Hippocampal formation (tissue), 2 donors: ENCODE measurements around the gene RAB31.
"Not testable (repeated sequence)": the region's sequence is repeated elsewhere in the genome, so short reads cannot be mapped to it uniquely, and the experiment has no call there.

Experiments
- DNase-seq, 2 donors: peaks; one replicate each; lab custom pipeline; 2025; lab: John Stamatoyannopoulos, UW

Gene RAB31

GRCh38 chr18:9839211-9839610, 131.1 kb downstream of the RAB31 start:
- no peak for DNase-seq

- no peak for DNase-seq
Observed at GRCh38 chr18:9839853-9840252, 131.8 kb downstream of the RAB31 start.

- DNase-seq: no peak
Observed at GRCh38 chr18:9841752-9842151, 133.7 kb downstream of the RAB31 start.

GRCh38 chr18:9842448-9842847, 134.3 kb downstream of the RAB31 start:
- no peak for DNase-seq

- DNase-seq: no peak
Observed at GRCh38 chr18:9845256-9845655, 137.2 kb downstream of the RAB31 start.

- no peak for DNase-seq
Observed at GRCh38 chr18:9846162-9846925, 138.2 kb downstream of the RAB31 start.

- no peak for DNase-seq
Observed at GRCh38 chr18:9848170-9848879, 140.2 kb downstream of the RAB31 start.

- no peak for DNase-seq
Observed at GRCh38 chr18:9849407-9850283, 141.5 kb downstream of the RAB31 start.

- DNase-seq: no peak
Observed at GRCh38 chr18:9850309-9850708, 142.2 kb downstream of the RAB31 start.

GRCh38 chr18:9851511-9851910, 143.4 kb downstream of the RAB31 start:
- no peak for DNase-seq

GRCh38 chr18:9852266-9853081, 144.4 kb downstream of the RAB31 start:
- no peak for DNase-seq

- no peak for DNase-seq
Observed at GRCh38 chr18:9854801-9855676, 146.9 kb downstream of the RAB31 start.

- DNase-seq: no peak
Observed at GRCh38 chr18:9855681-9856080, 147.6 kb downstream of the RAB31 start.

GRCh38 chr18:9856092-9856491, 148.0 kb downstream of the RAB31 start:
- no peak for DNase-seq

- not testable (repeated sequence) for DNase-seq
Observed at GRCh38 chr18:9857479-9857998, 149.4 kb downstream of the RAB31 start.

- DNase-seq: no peak
Observed at GRCh38 chr18:9858642-9859041, 150.5 kb downstream of the RAB31 start.

- no peak for DNase-seq
Observed at GRCh38 chr18:9859232-9859631, 151.1 kb downstream of the RAB31 start.

- DNase-seq: no peak
Observed at GRCh38 chr18:9860682-9861081, 152.6 kb downstream of the RAB31 start.

GRCh38 chr18:9861157-9861556, 153.1 kb downstream of the RAB31 start:
- no peak for DNase-seq

- DNase-seq: no peak
Observed at GRCh38 chr18:9861933-9862332, 153.8 kb downstream of the RAB31 start.
